ENCODE data around the gene DHX35.

- no peak for TF ChIP-seq CTCF (IDR thresholded peaks at IDR 0.05)
- TF ChIP-seq POLR2AphosphoS5 (IDR thresholded peaks at IDR 0.05; ENCODE audit: low read depth, low read length): no peak
- TF ChIP-seq TCF7L2 (IDR thresholded peaks at IDR 0.05; ENCODE audit: low read depth, low read length): no peak
- TF ChIP-seq, protein P1, sequence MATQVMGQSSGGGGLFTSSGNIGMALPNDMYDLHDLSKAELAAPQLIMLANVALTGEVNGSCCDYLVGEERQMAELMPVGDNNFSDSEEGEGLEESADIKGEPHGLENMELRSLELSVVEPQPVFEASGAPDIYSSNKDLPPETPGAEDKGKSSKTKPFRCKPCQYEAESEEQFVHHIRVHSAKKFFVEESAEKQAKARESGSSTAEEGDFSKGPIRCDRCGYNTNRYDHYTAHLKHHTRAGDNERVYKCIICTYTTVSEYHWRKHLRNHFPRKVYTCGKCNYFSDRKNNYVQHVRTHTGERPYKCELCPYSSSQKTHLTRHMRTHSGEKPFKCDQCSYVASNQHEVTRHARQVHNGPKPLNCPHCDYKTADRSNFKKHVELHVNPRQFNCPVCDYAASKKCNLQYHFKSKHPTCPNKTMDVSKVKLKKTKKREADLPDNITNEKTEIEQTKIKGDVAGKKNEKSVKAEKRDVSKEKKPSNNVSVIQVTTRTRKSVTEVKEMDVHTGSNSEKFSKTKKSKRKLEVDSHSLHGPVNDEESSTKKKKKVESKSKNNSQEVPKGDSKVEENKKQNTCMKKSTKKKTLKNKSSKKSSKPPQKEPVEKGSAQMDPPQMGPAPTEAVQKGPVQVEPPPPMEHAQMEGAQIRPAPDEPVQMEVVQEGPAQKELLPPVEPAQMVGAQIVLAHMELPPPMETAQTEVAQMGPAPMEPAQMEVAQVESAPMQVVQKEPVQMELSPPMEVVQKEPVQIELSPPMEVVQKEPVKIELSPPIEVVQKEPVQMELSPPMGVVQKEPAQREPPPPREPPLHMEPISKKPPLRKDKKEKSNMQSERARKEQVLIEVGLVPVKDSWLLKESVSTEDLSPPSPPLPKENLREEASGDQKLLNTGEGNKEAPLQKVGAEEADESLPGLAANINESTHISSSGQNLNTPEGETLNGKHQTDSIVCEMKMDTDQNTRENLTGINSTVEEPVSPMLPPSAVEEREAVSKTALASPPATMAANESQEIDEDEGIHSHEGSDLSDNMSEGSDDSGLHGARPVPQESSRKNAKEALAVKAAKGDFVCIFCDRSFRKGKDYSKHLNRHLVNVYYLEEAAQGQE (IDR thresholded peaks at IDR 0.05; ENCODE audit: insufficient read depth in 1 of 2, low read depth in 2 of 2, low read length in 1 of 2): no peak
- no peak for TF ChIP-seq SIN3A (IDR thresholded peaks at IDR 0.05; ENCODE audit: borderline replicate concordance, insufficient read depth, low read depth, low read length)
Observed at GRCh38 chr20:38975539-38976120, 13.5 kb downstream of the DHX35 start.

Data from Panc1 (cell line).